Sigmoid colon (tissue), 7 donors: Measurements from ENCODE around the gene ZNFX1. TPM values are rescaled to one million over a fixed set of nuclear protein-coding genes. Genes with fewer than 3 reads are reported as not detected.

Source experiments
- DNase-seq: peaks from one replicate; pipeline ENCODE4 v3.0.0-alpha.2; 2019
- H3K27ac ChIP-seq, 4 donors: fragments of 200-600 bp; sonication (generic); one replicate each; pipeline ENCODE4 v1.5.1; 2016 to 2019; ENCODE audit warnings: mild to moderate bottlenecking in 1 of 4
- H3K27me3 ChIP-seq, 3 donors: fragments of 200-600 bp; sonication (generic); one replicate each; pipeline ENCODE4 v1.5.1; 2019; ENCODE audit warnings: mild to moderate bottlenecking in 1 of 3
- H3K36me3 ChIP-seq, 4 donors: fragments of 200-600 bp; sonication (generic); one replicate each; pipeline ENCODE4 v1.5.1; 2016 to 2019
- H3K4me1 ChIP-seq, 4 donors: fragments of 200-600 bp; sonication (generic); one replicate each; pipeline ENCODE4 v1.5.1; 2017 to 2019
- H3K4me3 ChIP-seq, 4 donors: fragments of 200-600 bp; sonication (generic); one replicate each; pipeline ENCODE4 v1.5.1; 2017 to 2019; ENCODE audit warnings: mild to moderate bottlenecking in 2 of 4, moderate library complexity in 1 of 4
- H3K9me3 ChIP-seq, 4 donors: fragments of 200-600 bp in 3 of 4; sonication (generic) in 3 of 4; one replicate each; pipeline versions ENCODE4 v1.5.1 to v1.6.1; 2013 to 2019
- CTCF ChIP-seq, 4 experiments: fragments of 450-650 bp in 3 of 4; fragments of 200-600 bp in 1 of 4; IDR thresholded peaks; one replicate each; pipeline ENCODE4 v1.5.1; 2016 to 2019; ENCODE audit warnings: antibody characterized with exemption in 4 of 4, mild to moderate bottlenecking in 3 of 4, moderate library complexity in 2 of 4
- EP300 ChIP-seq, 4 donors: sonication (generic); formaldehyde crosslinking; IDR thresholded peaks; one replicate each; pipeline ENCODE4 v1.6.1; 2017; ENCODE audit warnings: antibody characterized with exemption in 4 of 4
- POLR2A ChIP-seq, 2 donors: fragments of 450-650 bp; IDR thresholded peaks; one replicate each; pipeline ENCODE4 v1.6.1; 2016; ENCODE audit warnings: antibody characterized with exemption in 2 of 2, mild to moderate bottlenecking in 2 of 2, moderate library complexity in 2 of 2
- POLR2AphosphoS5 ChIP-seq, 4 donors: sonication (generic); formaldehyde crosslinking; IDR thresholded peaks; one replicate each; pipeline ENCODE4 v1.6.1; 2017; ENCODE audit warnings: antibody characterized with exemption in 4 of 4
- WGBS, 2 donors: extraction: QIAGEN DNeasy Blood & Tissue Kit; methylation state at CpG; one replicate each; pipeline ENCODE4 v1.1.7; 2013; 5-methylcytosine and 5-hydroxymethylcytosine counted together
- intact Hi-C: fragments of 100-400 bp; cut with DNase I; formaldehyde crosslinking; loops from one replicate; pipeline ENCODE4 v1.15.1; 2023
- polyA plus RNA-seq, 3 donors: library from polyadenylated mRNA; stranded (reverse); fragments of 200-250 nt; gene quantifications; one replicate each; pipeline ENCODE4 v1.2.3, GENCODE V29; 2013
- total RNA-seq, 4 donors: library from RNA; depleted of rRNA; stranded (reverse); fragments of >200 nt; gene quantifications; one replicate each; pipeline ENCODE4 v1.1.0, GENCODE V29; 2016
- donor health status: healthy with polysubstance abuse.
- donor health status: Bipolar disorder and iron deficiency.
- donor health status: healthy.

The ZNFX1 gene
- total and polyA plus RNA-seq, 7 donors = 7.2 to 32.1 (median 25.7) TPM

DNA sequence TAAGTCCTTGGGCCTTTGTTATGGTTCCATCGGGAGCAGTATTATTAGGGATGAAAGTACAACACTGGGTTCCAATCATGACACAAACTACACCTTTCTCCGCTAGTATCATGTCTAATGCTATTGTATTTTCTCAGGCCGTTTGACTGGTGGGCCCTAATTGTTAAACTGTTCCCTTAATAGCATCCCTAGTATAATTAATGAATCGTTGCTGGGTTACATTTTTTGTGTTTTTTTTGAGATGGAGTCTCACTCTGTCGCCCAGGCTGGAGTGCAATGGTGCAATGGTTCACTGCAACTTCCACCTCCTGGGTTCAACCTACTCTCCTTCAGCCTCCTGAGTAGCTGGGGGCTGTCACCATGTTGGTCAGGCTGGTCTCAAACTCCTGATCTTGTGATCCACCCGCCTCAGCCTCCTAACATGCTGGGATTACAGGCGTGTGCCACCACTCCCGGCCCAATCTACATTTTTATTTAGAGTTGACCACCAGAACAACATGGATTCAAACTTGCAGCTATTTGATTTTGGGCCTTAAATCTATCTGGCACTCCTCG is 4.1 kb upstream of the ZNFX1 start:
- TF ChIP-seq EP300 (IDR thresholded peaks at IDR 0.05) = no peak
- no peak for TF ChIP-seq POLR2A (IDR thresholded peaks at IDR 0.05)
- no peak for TF ChIP-seq POLR2AphosphoS5 (IDR thresholded peaks at IDR 0.05)
- TF ChIP-seq CTCF (IDR thresholded peaks at IDR 0.05) = no peak
- no peak overlapping the region for H3K27ac ChIP-seq
- H3K4me1 ChIP-seq = peaks cover 0 to 49% (median 40%) of the 10 kb centered on the region in 4 donors
- no peaks in the 10 kb centered on the region for H3K27me3 ChIP-seq
- intact Hi-C loops = no loop called here
- DNase-seq = no peak
- H3K4me3 ChIP-seq = no peak overlapping the region
- peaks cover 50 to 76% (median 70%) of the 10 kb centered on the region in 4 donors for H3K36me3 ChIP-seq
- H3K9me3 ChIP-seq = peaks cover 17 to 19% (median 18%) of the 10 kb centered on the region in 4 donors
- 79 to 86% methylated on average over 9 of the region's 9 CpGs for WGBS, 2 donors

GRCh38 chr20:49281059-49281912 is 3.4 kb upstream of the ZNFX1 start:
- intact Hi-C loops = no loop called here

DNA sequence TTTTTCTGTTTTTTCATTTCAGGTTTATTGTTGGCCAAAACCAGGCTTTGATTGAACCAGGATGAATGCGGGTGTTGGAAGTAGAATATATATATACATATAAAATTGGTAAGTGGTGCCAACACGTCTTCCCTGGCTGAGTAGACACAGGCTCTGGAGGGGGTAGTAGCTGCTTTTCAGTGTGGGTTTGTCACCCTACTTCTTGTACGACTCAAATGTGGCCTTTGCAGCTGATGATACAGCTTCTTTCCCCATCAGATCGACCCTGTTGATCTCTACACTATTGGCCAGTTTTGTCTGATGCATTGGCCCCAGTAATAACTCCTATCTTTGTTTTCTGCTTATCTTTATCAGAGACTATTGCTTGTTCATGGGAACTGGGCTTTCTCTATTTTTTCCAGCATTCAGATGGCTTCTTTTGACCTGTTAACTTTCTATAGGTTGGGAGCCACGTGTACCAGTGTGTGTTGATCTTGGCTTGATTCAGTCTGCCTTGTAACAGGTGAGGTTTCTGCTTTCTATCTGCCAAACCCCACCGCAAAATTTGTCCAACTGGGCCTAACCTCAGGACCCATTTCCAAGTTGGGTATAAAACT is 2.7 kb upstream of the ZNFX1 start:
- H3K4me3 ChIP-seq = peak overlapping the region in 1 of 4 donors; percentile 98
- DNase-seq = no peak
- peaks cover 0 to 63% (median 53%) of the 10 kb centered on the region in 4 donors for H3K4me1 ChIP-seq
- H3K27ac ChIP-seq = no peak overlapping the region
- H3K27me3 ChIP-seq = no peaks in the 10 kb centered on the region
- TF ChIP-seq POLR2A (IDR thresholded peaks at IDR 0.05) (no peak), EP300 (IDR thresholded peaks at IDR 0.05) (no peak), CTCF (IDR thresholded peaks at IDR 0.05) (no peak), POLR2AphosphoS5 (IDR thresholded peaks at IDR 0.05) (no peak)
- peaks cover 4 to 7% (median 6%) of the 10 kb centered on the region in 4 donors for H3K9me3 ChIP-seq
- intact Hi-C loops = no loop called here
- WGBS, 2 donors = 68 to 77% methylated on average over 6 of the region's 6 CpGs
- H3K36me3 ChIP-seq = peaks cover 35 to 65% (median 56%) of the 10 kb centered on the region in 4 donors

More at GRCh38 chr20:49281059-49281912, 3.4 kb upstream of the ZNFX1 start:
- Histone ChIP-seq H3K4me1 (peaks cover 0 to 56% (median 46%) of the 10 kb centered on the region in 4 donors), H3K9me3 (peaks cover 10 to 12% (median 10%) of the 10 kb centered on the region in 4 donors), H3K4me3 (no peak overlapping the region), H3K36me3 (peaks cover 43 to 68% (median 63%) of the 10 kb centered on the region in 4 donors), H3K27me3 (no peaks in the 10 kb centered on the region), H3K27ac (no peak overlapping the region)
- whole genome bisulfite sequencing, 2 donors = 63 to 66% methylated on average over 13 of the region's 13 CpGs
- TF ChIP-seq POLR2A (IDR thresholded peaks at IDR 0.05) (no peak), EP300 (IDR thresholded peaks at IDR 0.05) (no peak), POLR2AphosphoS5 (IDR thresholded peaks at IDR 0.05) (no peak), CTCF (IDR thresholded peaks at IDR 0.05) (no peak)
- DNase-seq = no peak

DNA sequence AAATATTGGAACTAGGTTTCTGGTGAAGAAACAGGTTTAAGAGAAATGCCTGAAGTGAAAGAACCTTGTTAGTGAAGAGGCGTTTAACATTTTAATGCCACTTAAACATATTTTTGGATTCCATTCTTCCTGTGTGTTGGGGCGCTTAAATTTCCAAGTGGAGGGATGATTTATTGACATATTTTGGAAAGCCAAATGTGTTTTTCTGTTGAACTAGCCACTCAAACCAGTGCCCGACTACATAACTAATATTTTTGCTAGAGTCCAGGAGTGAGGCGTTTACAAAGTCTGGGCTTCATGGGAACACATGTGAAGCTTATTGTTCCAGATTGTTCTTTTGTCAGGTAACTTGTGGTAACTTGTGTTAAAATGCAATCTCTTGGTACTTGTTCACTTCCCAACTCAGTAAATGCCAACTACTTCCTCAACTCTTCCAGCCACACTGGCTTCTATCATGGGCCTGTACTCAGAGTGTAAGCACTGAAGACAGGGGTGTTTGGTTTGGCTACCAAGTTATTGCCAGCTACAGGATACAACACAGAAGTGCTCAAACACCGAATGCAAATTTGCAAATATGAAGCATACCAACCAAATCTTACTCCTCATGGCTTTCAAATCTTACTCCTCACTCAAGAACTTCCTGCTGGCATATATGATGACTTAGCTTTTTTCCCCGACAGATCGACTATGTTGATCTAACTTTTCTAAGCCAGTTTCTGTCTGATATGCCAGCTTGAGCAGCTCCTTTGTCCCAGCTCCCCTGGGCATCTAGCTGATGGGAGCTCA is 2.0 kb upstream of the ZNFX1 start:
- TF ChIP-seq CTCF (IDR thresholded peaks at IDR 0.05) (no peak), POLR2AphosphoS5 (IDR thresholded peaks at IDR 0.05) (no peak), EP300 (IDR thresholded peaks at IDR 0.05) (no peak), POLR2A (IDR thresholded peaks at IDR 0.05) (no peak)
- H3K36me3 ChIP-seq = peaks cover 32 to 65% (median 55%) of the 10 kb centered on the region in 4 donors
- H3K9me3 ChIP-seq = peaks cover 3 to 7% (median 6%) of the 10 kb centered on the region in 4 donors
- peak overlapping the region; percentile 28 to 97 (median 96) for H3K27ac ChIP-seq
- H3K4me3 ChIP-seq = peak overlapping the region; percentile 86 to 98 (median 90)
- no peak for DNase-seq
- intact Hi-C loops = loop anchor here (2.0 kb wide), 1 partner anchor 61 kb away; the partner anchor contains the start of gene DDX27
- no peaks in the 10 kb centered on the region for H3K27me3 ChIP-seq
- WGBS, 2 donors = 60 to 84% methylated on average over 7 of the region's 7 CpGs
- peaks cover 0 to 69% (median 58%) of the 10 kb centered on the region in 4 donors for H3K4me1 ChIP-seq
